Stimulated activated CD4-positive, alpha-beta T cell treated with anti-CD3 and anti-CD28 coated beads, Interleukin-2, amount 100 ng/mL, for 48 hours (primary cell): Measurements from ENCODE around the gene YIF1A.
A peak's percentile ranks its signal among the peaks of the same experiment; 100 is the strongest.
"Not testable (repeated sequence)": the region's sequence is repeated elsewhere in the genome, so short reads cannot be mapped to it uniquely, and the experiment has no call there.

Experiments
- DNase-seq, 2 donors: peaks; one replicate each; pipeline ENCODE4 v3.0.0-alpha.2; 2020

Gene YIF1A

GRCh38 chr11:66325263-66325671 lies 36.3 kb upstream of the YIF1A start:
- no peak for DNase-seq

GRCh38 chr11:66324664-66325063 lies 35.7 kb upstream of the YIF1A start:
- no peak for DNase-seq

- DNase-seq: no peak
Observed at GRCh38 chr11:66323684-66324083, 34.7 kb upstream of the YIF1A start.

- no peak for DNase-seq
Observed at GRCh38 chr11:66322732-66323427, 33.9 kb upstream of the YIF1A start.

GRCh38 chr11:66321606-66322005 lies 32.7 kb upstream of the YIF1A start:
- no peak for DNase-seq

- not testable (repeated sequence) for DNase-seq
Observed at GRCh38 chr11:66320748-66321147, 31.8 kb upstream of the YIF1A start.

GRCh38 chr11:66320289-66320688 lies 31.3 kb upstream of the YIF1A start:
- DNase-seq: not testable (repeated sequence)

GRCh38 chr11:66318600-66318970 lies 29.6 kb upstream of the YIF1A start:
- DNase-seq: no peak

GRCh38 chr11:66317723-66318599 lies 29.0 kb upstream of the YIF1A start:
- DNase-seq: no peak

- DNase-seq: no peak
Observed at GRCh38 chr11:66317322-66317722, 28.4 kb upstream of the YIF1A start.

GRCh38 chr11:66316849-66317251 lies 27.9 kb upstream of the YIF1A start, which contains the start of gene CD248:
CD248 (minus strand) TSS chr11:66317044; CDS start chr11:66317027, 17 bp downstream.
- no peak for DNase-seq

- no peak for DNase-seq
Observed at GRCh38 chr11:66315921-66316811, 27.2 kb upstream of the YIF1A start.

- no peak for DNase-seq
Observed at GRCh38 chr11:66315498-66315885, 26.5 kb upstream of the YIF1A start.

- DNase-seq: no peak
Observed at GRCh38 chr11:66314561-66315497, 25.9 kb upstream of the YIF1A start.

- no peak for DNase-seq
Observed at GRCh38 chr11:66314186-66314501, 25.2 kb upstream of the YIF1A start.

- DNase-seq: no peak
Observed at GRCh38 chr11:66313321-66314185, 24.6 kb upstream of the YIF1A start.

- peak; percentile 91 to 98 for DNase-seq
Observed at GRCh38 chr11:66312549-66313320, 23.8 kb upstream of the YIF1A start.

GRCh38 chr11:66311965-66312548 lies 23.1 kb upstream of the YIF1A start:
- peak; percentile 77 to 97 for DNase-seq

GRCh38 chr11:66311470-66311964 lies 22.6 kb upstream of the YIF1A start:
- no peak for DNase-seq
